Smooth muscle cell (in vitro differentiated cells): ENCODE data around the gene RASSF1. TPM values are rescaled to one million over a fixed set of nuclear protein-coding genes. Genes with fewer than 3 reads are reported as not detected.

ENCODE experiments used
- DNase-seq: peaks from one replicate; lab custom pipeline; 2025; ENCODE audit not compliant: unreplicated experiment; lab: John Stamatoyannopoulos, UW
- H2AFZ ChIP-seq: fragments of 200-600 bp; sonication (generic); 2 replicates; pipeline ENCODE4 v1.6.0; 2016; ENCODE audit warnings: antibody characterized with exemption, low read depth, mild to moderate bottlenecking
- H3F3A ChIP-seq: fragments of 200-600 bp; sonication (generic); 2 replicates; pipeline ENCODE4 v1.6.0; 2017; ENCODE audit warnings: antibody characterized with exemption, low read depth
- H3K27ac ChIP-seq: fragments of 200-600 bp; sonication (generic); 2 replicates; pipeline ENCODE4 v1.5.1; 2016; ENCODE audit warnings: low read depth, mild to moderate bottlenecking
- H3K27me3 ChIP-seq: fragments of 200-600 bp; sonication (generic); 2 replicates; pipeline ENCODE4 v1.6.1; 2016; ENCODE audit warnings: low read depth, mild to moderate bottlenecking
- H3K36me3 ChIP-seq: fragments of 200-600 bp; sonication (generic); 2 replicates; pipeline ENCODE4 v1.5.1; 2016; ENCODE audit warnings: low read depth
- H3K4me1 ChIP-seq: fragments of 200-600 bp; sonication (generic); 2 replicates; pipeline ENCODE4 v1.5.1; 2016; ENCODE audit warnings: low read depth
- H3K4me2 ChIP-seq: fragments of 200-600 bp; sonication (generic); 2 replicates; pipeline ENCODE4 v1.6.0; 2016; ENCODE audit warnings: mild to moderate bottlenecking
- H3K4me3 ChIP-seq: fragments of 200-600 bp; sonication (generic); 2 replicates; pipeline ENCODE4 v1.5.1; 2016; ENCODE audit warnings: mild to moderate bottlenecking
- H3K79me2 ChIP-seq: fragments of 200-600 bp; sonication (generic); 2 replicates; pipeline ENCODE4 v1.6.0; 2016; ENCODE audit warnings: low read depth, mild to moderate bottlenecking
- H3K9ac ChIP-seq: fragments of 200-600 bp; sonication (generic); 2 replicates; pipeline ENCODE4 v1.6.0; 2016; ENCODE audit warnings: low read depth
- H3K9me3 ChIP-seq: fragments of 200-600 bp; sonication (generic); replicated peaks from 2 replicates; pipeline ENCODE4 v1.5.1; 2016; ENCODE audit warnings: low read depth
- H4K20me1 ChIP-seq: fragments of 200-600 bp; sonication (generic); 2 replicates; pipeline ENCODE4 v1.6.0; 2016; ENCODE audit warnings: low read depth
- WGBS: methylation state at CpG from one replicate; pipeline ENCODE4 v1.1.7; 2016; ENCODE audit warnings: low lambda C conversion rate; 5-methylcytosine and 5-hydroxymethylcytosine counted together
- polyA plus RNA-seq: library from polyadenylated mRNA; unstranded; fragments of >200 nt; fragmentation: Nextera tagmentation; extraction: Ambion mirVana; gene quantifications from 2 replicates; pipeline ENCODE4 v1.2.1, GENCODE V29; 2016
- total RNA-seq: library from RNA; depleted of rRNA; stranded (reverse); fragments of >200 nt; gene quantifications from 2 replicates; pipeline ENCODE4 v1.2.3, GENCODE V29; 2014
- TF ChIP-seq, protein P1 (sequence below): fragments of 200-600 bp; sonication (generic); IDR thresholded peaks from 2 replicates; pipeline ENCODE4 v1.5.1; 2017; ENCODE audit warnings: borderline replicate concordance, mild to moderate bottlenecking, antibody characterized with exemption; ENCODE audit not compliant: insufficient read depth, poor library complexity, severe bottlenecking

The RASSF1 gene
- total and polyA plus RNA-seq, 2 experiments from 2014 or later: 27.6 to 58.5 TPM

DNA sequence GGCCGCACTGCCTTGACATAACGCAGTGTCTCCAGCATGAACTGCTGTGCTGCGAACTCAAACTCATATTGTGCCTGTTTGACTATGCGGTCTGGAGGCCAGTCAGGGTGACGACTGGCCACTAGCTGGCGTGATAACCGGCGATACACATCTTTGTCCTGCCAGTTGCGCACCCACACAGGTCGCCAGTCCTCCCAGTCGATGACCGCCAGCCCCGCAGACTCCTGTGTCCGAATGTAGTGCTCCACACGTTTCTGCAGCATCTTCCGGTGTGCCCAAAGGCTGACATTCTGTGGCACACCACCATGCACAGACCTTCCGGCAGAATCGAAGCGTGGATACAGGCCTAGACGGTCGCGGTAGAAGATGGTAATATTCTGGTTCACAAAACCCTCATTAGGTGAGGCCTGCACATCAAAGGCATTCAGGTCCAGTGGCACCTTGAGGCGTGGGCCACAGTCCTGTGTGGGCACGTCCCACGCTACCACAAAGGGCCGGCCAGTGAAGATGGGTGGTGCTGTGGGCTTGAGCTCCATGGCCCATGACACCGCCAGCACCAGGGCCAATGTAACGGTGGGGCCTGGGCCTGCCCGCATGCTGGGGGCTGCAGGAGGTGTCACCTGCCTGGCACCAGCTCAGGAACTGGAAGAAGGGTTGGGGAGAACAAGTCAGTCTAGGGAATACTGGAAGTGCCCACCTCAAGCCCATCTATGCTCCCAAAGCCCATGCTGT is 20.6 kb downstream of the RASSF1 start:
- Histone ChIP-seq H4K20me1 (peaks cover 18% of the 10 kb centered on the region), H3K79me2 (peaks cover 20% of the 10 kb centered on the region), H3F3A (peaks cover 6% of the 10 kb centered on the region), H3K36me3 (no peaks in the 10 kb centered on the region), H3K9ac (peak overlapping the region; percentile 98), H3K9me3 (no peaks in the 10 kb centered on the region), H3K4me1 (peaks cover 17% of the 10 kb centered on the region), H3K4me3 (peak overlapping the region; percentile 75), H3K27ac (peak overlapping the region; percentile 95), H3K27me3 (no peaks in the 10 kb centered on the region), H2AFZ (no peak overlapping the region), H3K4me2 (peak overlapping the region; percentile 88)
- 90% methylated on average over 29 of the region's 29 CpGs for WGBS
- no peak for DNase-seq
- TF ChIP-seq, protein P1, sequence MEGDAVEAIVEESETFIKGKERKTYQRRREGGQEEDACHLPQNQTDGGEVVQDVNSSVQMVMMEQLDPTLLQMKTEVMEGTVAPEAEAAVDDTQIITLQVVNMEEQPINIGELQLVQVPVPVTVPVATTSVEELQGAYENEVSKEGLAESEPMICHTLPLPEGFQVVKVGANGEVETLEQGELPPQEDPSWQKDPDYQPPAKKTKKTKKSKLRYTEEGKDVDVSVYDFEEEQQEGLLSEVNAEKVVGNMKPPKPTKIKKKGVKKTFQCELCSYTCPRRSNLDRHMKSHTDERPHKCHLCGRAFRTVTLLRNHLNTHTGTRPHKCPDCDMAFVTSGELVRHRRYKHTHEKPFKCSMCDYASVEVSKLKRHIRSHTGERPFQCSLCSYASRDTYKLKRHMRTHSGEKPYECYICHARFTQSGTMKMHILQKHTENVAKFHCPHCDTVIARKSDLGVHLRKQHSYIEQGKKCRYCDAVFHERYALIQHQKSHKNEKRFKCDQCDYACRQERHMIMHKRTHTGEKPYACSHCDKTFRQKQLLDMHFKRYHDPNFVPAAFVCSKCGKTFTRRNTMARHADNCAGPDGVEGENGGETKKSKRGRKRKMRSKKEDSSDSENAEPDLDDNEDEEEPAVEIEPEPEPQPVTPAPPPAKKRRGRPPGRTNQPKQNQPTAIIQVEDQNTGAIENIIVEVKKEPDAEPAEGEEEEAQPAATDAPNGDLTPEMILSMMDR: no peak

DNA sequence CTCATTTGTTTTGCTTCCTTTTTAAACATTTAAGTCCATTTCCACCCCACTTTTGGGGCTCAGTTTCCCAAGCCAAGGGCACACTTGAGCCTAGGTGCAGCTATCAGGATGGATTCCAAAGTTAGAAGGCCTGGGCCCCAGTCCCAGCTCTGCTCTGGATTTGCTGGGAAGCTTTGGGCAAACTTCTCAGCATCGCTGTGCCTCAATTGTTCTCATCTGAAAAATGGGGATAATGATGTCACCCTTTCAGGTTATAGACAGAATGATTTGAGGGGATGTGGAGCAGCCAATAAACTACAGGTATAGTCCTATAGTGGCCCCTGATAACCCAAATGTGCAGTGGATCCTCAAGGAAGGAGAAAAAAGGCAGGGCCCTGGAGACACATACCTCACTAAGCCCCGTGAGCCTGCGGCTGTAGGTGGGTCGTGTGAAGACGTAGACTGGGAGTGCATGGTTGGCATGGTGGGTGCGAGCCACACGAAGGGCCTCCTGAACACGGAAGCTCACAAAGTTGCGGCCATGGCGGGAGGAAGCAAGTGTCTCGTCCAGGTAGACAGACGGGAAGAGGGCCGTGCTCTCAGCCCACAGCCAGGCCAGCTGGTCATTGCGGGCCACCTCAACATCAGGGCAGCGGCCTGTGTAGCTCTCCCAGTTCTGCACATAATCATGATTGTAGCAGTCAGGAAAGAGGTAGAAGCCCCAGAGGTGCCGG is 21.3 kb downstream of the RASSF1 start:
- peak overlapping the region; percentile 88 for H3K4me2 ChIP-seq

DNA sequence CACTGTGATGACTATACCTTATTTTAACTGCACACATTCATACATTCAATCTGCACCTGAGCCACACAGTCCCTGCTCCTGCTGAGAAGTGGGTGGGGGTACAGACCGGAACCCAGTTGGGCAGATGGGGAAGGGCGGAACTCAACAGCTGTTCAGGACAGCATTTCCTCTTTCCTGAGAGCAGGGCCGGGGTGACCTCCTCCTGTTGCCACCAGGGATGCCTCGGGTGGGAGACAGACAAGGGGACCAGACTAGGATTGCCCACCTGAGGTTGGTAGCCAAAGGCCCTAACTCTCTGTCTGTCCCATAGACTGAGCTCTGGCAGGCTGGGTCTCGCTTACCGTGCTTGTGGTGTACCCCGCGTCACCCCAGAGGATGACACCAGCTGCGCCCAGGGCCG is 22.0 kb downstream of the RASSF1 start:
- no peaks in the 10 kb centered on the region for H3K27me3 ChIP-seq
- no peak overlapping the region for H2AFZ ChIP-seq
- H3K9ac ChIP-seq: no peak overlapping the region
- H3F3A ChIP-seq: peaks cover 6% of the 10 kb centered on the region
- H3K36me3 ChIP-seq: no peaks in the 10 kb centered on the region
- H4K20me1 ChIP-seq: peaks cover 24% of the 10 kb centered on the region
- TF ChIP-seq, protein P1: no peak
- no peak overlapping the region for H3K27ac ChIP-seq
- H3K4me2 ChIP-seq: no peak overlapping the region
- H3K9me3 ChIP-seq: no peaks in the 10 kb centered on the region
- 96% methylated on average over 10 of the region's 10 CpGs for WGBS
- H3K4me1 ChIP-seq: peaks cover 17% of the 10 kb centered on the region
- no peak overlapping the region for H3K4me3 ChIP-seq
- peaks cover 20% of the 10 kb centered on the region for H3K79me2 ChIP-seq
- DNase-seq: no peak

More for the DNA sequence above, 21.3 kb downstream of the RASSF1 start:
- TF ChIP-seq, protein P1: no peak
- Histone ChIP-seq H3K4me3 (no peak overlapping the region), H3K9ac (no peak overlapping the region), H3K36me3 (no peaks in the 10 kb centered on the region), H3K27me3 (no peaks in the 10 kb centered on the region), H3F3A (peaks cover 6% of the 10 kb centered on the region), H3K79me2 (peaks cover 20% of the 10 kb centered on the region), H3K4me1 (peaks cover 17% of the 10 kb centered on the region), H2AFZ (no peak overlapping the region), H4K20me1 (peaks cover 18% of the 10 kb centered on the region), H3K27ac (no peak overlapping the region), H3K9me3 (no peaks in the 10 kb centered on the region)
- no peak for DNase-seq
- WGBS: 98% methylated on average over 16 of the region's 16 CpGs
